Right atrium auricular region (tissue), 2 donors: ENCODE results near the gene CCDC8. TPM values are rescaled to one million over a fixed set of nuclear protein-coding genes. Genes with fewer than 3 reads are reported as not detected.
"Not testable (repeated sequence)": the region's sequence is repeated elsewhere in the genome, so short reads cannot be mapped to it uniquely, and the experiment has no call there.

Source experiments
- DNase-seq: peaks from one replicate; pipeline ENCODE4 v3.0.0-alpha.2; 2019; ENCODE audit warnings: low spot score
- H3K27ac ChIP-seq, 2 donors: fragments of 200-600 bp; sonication (generic); 1 replicate in 1 of 2; 2 replicates in 1 of 2; pipeline ENCODE4 v1.5.1; 2016 to 2019
- H3K27me3 ChIP-seq, 2 donors: fragments of 200-600 bp; sonication (generic); one replicate each; pipeline versions ENCODE4 v1.5.1 to v1.6.0; 2017 to 2019
- H3K36me3 ChIP-seq: fragments of 200-600 bp; sonication (generic); one replicate; pipeline ENCODE4 v1.5.1; 2016
- H3K4me1 ChIP-seq, 2 donors: fragments of 200-600 bp; sonication (generic); one replicate each; pipeline versions ENCODE4 v1.5.1 to v1.6.0; 2017 to 2019
- H3K4me3 ChIP-seq, 2 donors: fragments of 200-600 bp; sonication (generic); 1 replicate in 1 of 2; 2 replicates in 1 of 2; pipeline ENCODE4 v1.5.1; 2017 to 2019; ENCODE audit warnings: mild to moderate bottlenecking in 1 of 2, moderate library complexity in 1 of 2
- H3K9me3 ChIP-seq, 2 donors: fragments of 200-600 bp; sonication (generic); one replicate each; pipeline ENCODE4 v1.5.1; 2019
- total RNA-seq, 2 donors: library from RNA; depleted of rRNA; stranded (reverse); fragments of >200 nt; gene quantifications; one replicate each; pipeline ENCODE4 v1.1.0, GENCODE V29; 2016
- TF ChIP-seq, protein P1 (sequence below), 2 donors: fragments of 200-600 bp; sonication (generic); IDR thresholded peaks; one replicate each; pipeline ENCODE4 v1.5.1; 2019; ENCODE audit warnings: antibody characterized with exemption in 2 of 2

CCDC8 gene
- total RNA-seq, 2 donors from 2014 or later: 30.4 to 34.6 TPM

DNA sequence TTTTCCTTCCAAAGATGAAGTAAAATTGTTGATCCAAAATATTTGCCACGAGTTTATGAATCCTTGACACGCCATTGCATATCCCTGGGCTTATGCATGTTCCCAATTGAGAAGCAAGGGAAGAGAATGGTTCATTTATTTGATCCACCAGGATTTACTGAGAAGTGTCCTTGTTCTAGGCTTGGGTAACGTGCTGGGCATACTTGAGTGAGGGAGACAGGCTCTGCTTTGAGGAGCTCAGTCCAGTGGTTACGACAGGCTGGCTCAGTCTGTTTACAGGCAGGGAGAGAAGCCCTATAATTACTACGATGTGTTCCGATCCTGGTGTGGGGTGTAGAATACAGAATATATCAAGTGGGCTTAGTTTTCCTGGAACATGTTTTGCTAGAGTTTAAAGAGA, 21.6 kb upstream of the CCDC8 start:
- TF ChIP-seq, protein P1, sequence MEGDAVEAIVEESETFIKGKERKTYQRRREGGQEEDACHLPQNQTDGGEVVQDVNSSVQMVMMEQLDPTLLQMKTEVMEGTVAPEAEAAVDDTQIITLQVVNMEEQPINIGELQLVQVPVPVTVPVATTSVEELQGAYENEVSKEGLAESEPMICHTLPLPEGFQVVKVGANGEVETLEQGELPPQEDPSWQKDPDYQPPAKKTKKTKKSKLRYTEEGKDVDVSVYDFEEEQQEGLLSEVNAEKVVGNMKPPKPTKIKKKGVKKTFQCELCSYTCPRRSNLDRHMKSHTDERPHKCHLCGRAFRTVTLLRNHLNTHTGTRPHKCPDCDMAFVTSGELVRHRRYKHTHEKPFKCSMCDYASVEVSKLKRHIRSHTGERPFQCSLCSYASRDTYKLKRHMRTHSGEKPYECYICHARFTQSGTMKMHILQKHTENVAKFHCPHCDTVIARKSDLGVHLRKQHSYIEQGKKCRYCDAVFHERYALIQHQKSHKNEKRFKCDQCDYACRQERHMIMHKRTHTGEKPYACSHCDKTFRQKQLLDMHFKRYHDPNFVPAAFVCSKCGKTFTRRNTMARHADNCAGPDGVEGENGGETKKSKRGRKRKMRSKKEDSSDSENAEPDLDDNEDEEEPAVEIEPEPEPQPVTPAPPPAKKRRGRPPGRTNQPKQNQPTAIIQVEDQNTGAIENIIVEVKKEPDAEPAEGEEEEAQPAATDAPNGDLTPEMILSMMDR (IDR thresholded peaks at IDR 0.05): no peak
- Histone ChIP-seq H3K27ac (no peak overlapping the region), H3K9me3 (no peaks in the 10 kb centered on the region), H3K4me3 (no peak overlapping the region), H3K27me3 (no peaks in the 10 kb centered on the region), H3K4me1 (no peaks in the 10 kb centered on the region), H3K36me3 (no peaks in the 10 kb centered on the region)
- no peak for DNase-seq

DNA sequence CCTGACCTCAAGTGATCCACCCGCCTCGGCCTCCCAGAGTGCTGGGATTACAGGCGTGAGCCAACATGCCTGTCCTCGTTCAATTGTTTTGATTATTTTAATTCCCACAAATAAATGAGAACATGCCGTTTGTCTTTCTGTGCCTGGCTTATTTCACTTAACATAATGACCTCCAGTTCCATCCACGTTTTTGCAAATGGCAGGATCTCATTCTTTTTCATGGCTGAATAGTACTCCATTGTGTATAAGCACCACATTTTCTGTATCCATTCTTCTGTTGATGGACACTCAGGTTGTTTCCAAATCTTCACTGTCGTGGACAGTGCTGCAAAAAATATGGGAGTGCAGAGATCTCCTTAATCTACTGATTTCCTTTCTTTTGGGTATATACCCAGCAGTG, 20.1 kb upstream of the CCDC8 start:
- H3K4me1 ChIP-seq, H3K4me3 ChIP-seq, H3K9me3 ChIP-seq, H3K27me3 ChIP-seq, DNase-seq, H3K27ac ChIP-seq, H3K36me3 ChIP-seq: not testable (repeated sequence)

DNA sequence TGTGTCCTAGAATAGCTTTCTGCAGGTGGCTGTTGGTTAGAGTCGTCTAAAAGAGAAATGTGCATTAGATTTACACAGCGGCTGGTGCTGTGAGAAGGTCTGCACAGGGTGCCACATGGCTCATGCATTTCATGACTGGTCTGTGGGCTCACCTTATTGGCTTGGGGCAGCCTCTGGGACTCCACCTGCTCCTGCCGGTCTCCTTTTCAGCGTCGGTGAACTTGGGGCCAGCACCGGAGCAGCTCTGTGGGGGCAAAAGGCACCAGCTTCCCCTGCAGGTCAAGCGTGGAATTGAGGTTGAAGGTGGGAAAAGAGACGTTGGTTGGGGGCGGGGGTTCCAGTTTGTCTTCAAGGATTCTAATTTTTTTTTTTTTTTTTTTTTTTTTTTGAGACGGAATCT, 18.5 kb upstream of the CCDC8 start:
- Histone ChIP-seq H3K27me3 (no peaks in the 10 kb centered on the region), H3K4me1 (peaks cover 0 to 10% of the 10 kb centered on the region in 2 donors), H3K36me3 (no peaks in the 10 kb centered on the region), H3K9me3 (no peaks in the 10 kb centered on the region), H3K4me3 (no peak overlapping the region), H3K27ac (no peak overlapping the region)
- TF ChIP-seq, protein P1 (IDR thresholded peaks at IDR 0.05): no peak
- no peak for DNase-seq

DNA sequence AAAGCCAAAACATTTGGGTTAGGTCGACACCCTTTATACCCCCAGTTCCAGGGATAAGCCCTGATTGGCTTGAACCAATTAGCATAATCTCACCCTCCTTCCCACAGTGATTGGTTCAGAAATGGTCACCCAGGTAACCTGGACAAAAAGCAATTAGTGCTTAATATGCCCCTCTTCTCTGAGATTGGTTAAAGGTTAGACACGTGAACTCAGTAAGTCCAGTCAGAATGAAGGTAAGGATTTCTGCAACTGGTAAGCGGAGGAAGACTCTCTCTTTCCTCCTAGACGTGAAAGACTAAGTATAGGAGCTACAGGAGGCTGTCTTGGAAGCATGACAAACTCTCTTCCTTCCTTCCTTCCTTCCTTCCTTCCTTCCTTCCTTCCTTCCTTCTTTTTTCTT, 16.6 kb upstream of the CCDC8 start:
- H3K4me1 ChIP-seq: peaks cover 0 to 19% of the 10 kb centered on the region in 2 donors
- no peaks in the 10 kb centered on the region for H3K9me3 ChIP-seq
- no peak overlapping the region for H3K4me3 ChIP-seq
- no peaks in the 10 kb centered on the region for H3K27me3 ChIP-seq
- no peak overlapping the region for H3K27ac ChIP-seq
- DNase-seq: no peak
- TF ChIP-seq, protein P1 (IDR thresholded peaks at IDR 0.05): no peak
- no peaks in the 10 kb centered on the region for H3K36me3 ChIP-seq

DNA sequence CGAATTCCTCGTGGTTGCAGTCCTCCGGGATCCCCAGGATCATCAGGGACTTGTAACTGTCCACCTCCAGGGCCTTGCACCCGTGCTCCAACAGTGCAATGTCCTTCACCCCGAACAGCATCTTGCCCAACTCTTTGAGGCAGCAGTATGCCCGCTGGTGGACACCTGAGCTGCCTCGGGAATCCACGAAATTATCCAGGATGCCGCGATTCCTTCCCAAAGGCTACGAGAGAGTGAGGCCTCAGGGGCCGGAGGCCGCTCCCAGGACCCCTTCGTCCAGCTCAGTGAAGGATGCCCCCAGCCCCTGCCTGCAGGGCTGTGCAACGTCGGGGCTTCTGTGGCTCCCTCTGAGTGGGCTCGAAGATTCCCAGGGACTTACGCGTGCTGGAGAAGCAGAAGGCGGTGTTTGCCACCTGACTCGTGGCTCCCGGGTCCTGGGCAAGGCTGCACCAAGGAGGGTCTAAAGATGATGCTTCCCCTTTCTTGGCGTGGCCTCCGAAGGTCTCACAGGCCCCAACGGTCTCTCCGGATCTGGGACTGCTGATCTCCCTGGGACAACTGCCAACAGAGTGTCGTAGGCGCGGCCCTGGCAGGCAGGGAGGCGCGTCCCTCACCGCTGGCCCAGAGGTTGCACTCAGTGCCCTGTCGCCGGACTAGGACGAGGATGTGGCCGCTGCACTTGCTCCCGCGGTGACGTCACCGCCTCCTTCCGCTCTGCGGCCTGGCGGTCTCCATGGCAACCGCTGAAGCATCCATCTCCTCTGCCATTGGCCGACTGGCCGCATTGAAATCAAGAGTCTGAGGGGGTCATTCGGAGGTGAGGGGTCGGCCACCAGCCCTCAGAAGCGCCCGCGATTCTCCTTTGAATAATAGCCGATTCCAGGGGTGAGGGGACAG, 15.1 kb upstream of the CCDC8 start, which contains the start of gene PNMA8C:
PNMA8C (minus strand) TSS at position 698 of the 897 bp plus-strand sequence; CDS start at position 121, 577 bp downstream.
- TF ChIP-seq, protein P1 (IDR thresholded peaks at IDR 0.05): no peak
- H3K36me3 ChIP-seq: no peaks in the 10 kb centered on the region
- peak within 1 kb of the TSS in 1 of 2 donors; percentile 32 for H3K4me3 ChIP-seq
- peak; percentile 66 for DNase-seq
- peak within 1 kb of the TSS in 1 of 2 donors; percentile 12 for H3K27ac ChIP-seq
- H3K4me1 ChIP-seq: peaks cover 0 to 19% of the 10 kb centered on the region in 2 donors
- H3K9me3 ChIP-seq: no peaks in the 10 kb centered on the region
- no peaks in the 10 kb centered on the region for H3K27me3 ChIP-seq

DNA sequence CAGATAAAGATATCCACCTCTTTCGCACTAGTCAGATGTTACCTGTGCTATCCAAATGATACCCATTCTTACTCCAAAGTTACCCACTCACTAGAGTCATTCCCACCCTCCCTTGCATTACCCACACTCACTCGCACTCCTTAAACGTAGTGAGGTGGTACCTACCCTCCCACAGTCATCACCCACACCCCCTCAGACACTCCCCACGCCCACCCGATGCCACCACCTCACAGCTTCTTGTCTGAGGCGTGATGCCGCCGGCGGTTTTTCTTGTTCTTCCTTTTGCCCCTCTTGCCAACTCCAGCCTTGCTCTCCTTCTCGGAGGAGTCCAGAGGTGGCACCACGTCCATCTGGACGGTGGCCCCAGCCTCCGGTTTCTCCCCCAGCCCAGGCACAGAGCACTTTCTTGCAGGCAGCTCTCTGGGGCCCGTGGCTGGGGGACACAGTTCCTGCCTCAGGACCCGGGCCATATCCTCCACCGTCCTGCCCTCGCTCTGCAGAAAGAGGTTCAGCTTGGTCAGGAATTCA, 14.2 kb upstream of the CCDC8 start:
- no peak for DNase-seq
- Histone ChIP-seq H3K27ac (no peak overlapping the region), H3K27me3 (no peaks in the 10 kb centered on the region), H3K36me3 (no peaks in the 10 kb centered on the region), H3K9me3 (no peaks in the 10 kb centered on the region), H3K4me1 (peaks cover 0 to 19% of the 10 kb centered on the region in 2 donors), H3K4me3 (no peak overlapping the region)
- TF ChIP-seq, protein P1 (IDR thresholded peaks at IDR 0.05): no peak
